ENCODE measurements around the gene INPP5F.

The INPP5F gene

GRCh38 chr10:119725828-119726675 lies at the start of gene INPP5F:
INPP5F (plus strand) TSS chr10:119726050; CDS start chr10:119726263, 213 bp downstream.
- DNase-seq (ENCODE audit: low spot score): peak; percentile 99

GRCh38 chr10:119677126-119677525 lies 48.7 kb upstream of the INPP5F start:
- DNase-seq (ENCODE audit: low spot score): no peak

GRCh38 chr10:119677904-119678755 lies 47.7 kb upstream of the INPP5F start:
- DNase-seq (ENCODE audit: low spot score): no peak

- DNase-seq (ENCODE audit: low spot score): no peak
Observed at GRCh38 chr10:119679480-119679829, 46.4 kb upstream of the INPP5F start.

GRCh38 chr10:119680050-119680449 lies 45.8 kb upstream of the INPP5F start:
- DNase-seq (ENCODE audit: low spot score): no peak

GRCh38 chr10:119680650-119681081 lies 45.2 kb upstream of the INPP5F start:
- no peak for DNase-seq (ENCODE audit: low spot score)

- DNase-seq (ENCODE audit: low spot score): peak; percentile 91
Observed at GRCh38 chr10:119686465-119687191, 39.2 kb upstream of the INPP5F start.

- no peak for DNase-seq (ENCODE audit: low spot score)
Observed at GRCh38 chr10:119687192-119688032, 38.4 kb upstream of the INPP5F start.

GRCh38 chr10:119688033-119688508 lies 37.8 kb upstream of the INPP5F start:
- DNase-seq (ENCODE audit: low spot score): no peak

GRCh38 chr10:119689016-119689580 lies 36.8 kb upstream of the INPP5F start:
- no peak for DNase-seq (ENCODE audit: low spot score)

- DNase-seq (ENCODE audit: low spot score): no peak
Observed at GRCh38 chr10:119691726-119692125, 34.1 kb upstream of the INPP5F start.

GRCh38 chr10:119693262-119693957 lies 32.4 kb upstream of the INPP5F start:
- DNase-seq (ENCODE audit: low spot score): peak; percentile 77

- DNase-seq (ENCODE audit: low spot score): no peak
Observed at GRCh38 chr10:119694608-119695007, 31.2 kb upstream of the INPP5F start.

- no peak for DNase-seq (ENCODE audit: low spot score)
Observed at GRCh38 chr10:119700321-119700954, 25.4 kb upstream of the INPP5F start.

GRCh38 chr10:119701861-119702260 lies 24.0 kb upstream of the INPP5F start:
- DNase-seq (ENCODE audit: low spot score): no peak

GRCh38 chr10:119702583-119702982 lies 23.3 kb upstream of the INPP5F start:
- no peak for DNase-seq (ENCODE audit: low spot score)

- DNase-seq (ENCODE audit: low spot score): no peak
Observed at GRCh38 chr10:119703903-119704508, 21.8 kb upstream of the INPP5F start.

GRCh38 chr10:119705434-119705831 lies 20.4 kb upstream of the INPP5F start:
- DNase-seq (ENCODE audit: low spot score): no peak
